Gastrocnemius medialis (tissue), 4 donors: Measurements from ENCODE around the gene BEX3. TPM values are rescaled to one million over a fixed set of nuclear protein-coding genes. Genes with fewer than 3 reads are reported as not detected.

Experiments used
- ATAC-seq, 2 donors: fragments of 150-250 bp; one replicate each; pipeline ENCODE4 v1.9.1; 2016
- DNase-seq, 2 donors: peaks; one replicate each; pipeline ENCODE4 v3.0.0-alpha.2; 2019
- H3K27ac ChIP-seq, 4 donors: fragments of 200-600 bp; sonication (generic); 1 replicate in 1 of 4; 2 replicates in 3 of 4; pipeline ENCODE4 v1.5.1; 2016 to 2018; ENCODE audit warnings: mild to moderate bottlenecking in 2 of 4, moderate library complexity in 1 of 4
- H3K27me3 ChIP-seq, 3 donors: fragments of 200-600 bp; sonication (generic) in 2 of 3; 1 replicate in 1 of 3; 2 replicates in 2 of 3; pipeline versions ENCODE4 v1.5.1 to v1.6.0; 2016 to 2019; ENCODE audit warnings: mild to moderate bottlenecking in 1 of 3, moderate library complexity in 1 of 3
- H3K36me3 ChIP-seq, 2 donors: fragments of 200-600 bp; sonication (generic) in 1 of 2; one replicate each; pipeline ENCODE4 v1.5.1; 2017 to 2018
- H3K4me1 ChIP-seq, 2 donors: fragments of 200-600 bp; sonication (generic) in 1 of 2; one replicate each; pipeline ENCODE4 v1.5.1; 2016 to 2017; ENCODE audit warnings: mild to moderate bottlenecking in 2 of 2
- H3K4me3 ChIP-seq, 4 donors: fragments of 200-600 bp; sonication (generic) in 3 of 4; 1 replicate in 1 of 4; 2 replicates in 3 of 4; pipeline ENCODE4 v1.5.1; 2016 to 2019; ENCODE audit warnings: mild to moderate bottlenecking in 2 of 4
- H3K9me3 ChIP-seq, 3 donors: fragments of 200-600 bp; sonication (generic) in 2 of 3; 1 replicate in 1 of 3; 2 replicates in 2 of 3; pipeline ENCODE4 v1.5.1; 2016 to 2019
- CTCF ChIP-seq, 5 experiments: fragments of 450-650 bp in 3 of 5; fragments of 200-600 bp in 2 of 5; sonication (generic) in 2 of 5; IDR thresholded peaks in 4 of 5; conservative IDR thresholded peaks in 1 of 5; 1 replicate in 4 of 5; 2 replicates in 1 of 5; pipeline ENCODE4 v1.5.1; 2016 to 2019; ENCODE audit warnings: antibody characterized with exemption in 5 of 5, mild to moderate bottlenecking in 3 of 5, moderate library complexity in 3 of 5
- POLR2A ChIP-seq, 2 donors: fragments of 450-650 bp; IDR thresholded peaks; one replicate each; pipeline ENCODE4 v1.6.1; 2017; ENCODE audit warnings: antibody characterized with exemption in 2 of 2, mild to moderate bottlenecking in 2 of 2, moderate library complexity in 2 of 2
- in situ Hi-C, 4 donors: fragments of 200-750 bp; cut with MboI; loops; one replicate each; pipeline versions ENCODE4 v1.15.0 to v1.8.0; 2017; ENCODE audit warnings: low sequenced_read_pairs in 4 of 4
- intact Hi-C: fragments of 100-400 bp; cut with DNase I; formaldehyde crosslinking; loops from one replicate; pipeline ENCODE4 v1.15.1; 2023; ENCODE audit warnings: low total_unique reads
- total RNA-seq, 4 donors: library from RNA; depleted of rRNA; stranded (reverse); fragments of >200 nt; gene quantifications; one replicate each; pipeline versions ENCODE4 v1.1.0 to v1.2.3, GENCODE V29; 2016

The BEX3 gene
- total RNA-seq, 4 donors from 2014 or later: 8.2 to 12.5 (median 10.5) TPM

DNA sequence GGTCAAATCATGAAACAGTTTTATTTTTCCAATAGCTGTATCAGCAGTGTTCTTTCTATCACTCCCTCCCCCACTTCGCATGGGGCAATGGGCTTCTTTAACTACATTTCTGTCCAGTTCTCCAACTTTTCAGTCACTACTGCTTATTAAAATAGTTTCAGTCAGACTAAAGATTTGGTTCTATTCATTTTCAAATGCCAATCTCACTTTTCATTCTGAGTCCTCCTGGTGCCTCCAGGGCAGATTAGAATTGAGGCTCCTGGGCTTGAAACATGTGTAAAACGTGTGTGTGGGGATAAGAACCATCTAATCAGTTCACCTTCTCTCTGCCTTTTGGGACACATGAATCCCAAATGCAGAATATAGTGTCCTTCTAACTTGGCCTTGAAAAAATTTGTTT is 3.5 kb upstream of the BEX3 start:
- intact Hi-C loops (no loop called here), in situ Hi-C loops (no loop called here)
- TF ChIP-seq POLR2A (IDR thresholded peaks at IDR 0.05): no peak
- TF ChIP-seq CTCF (IDR thresholded peaks at IDR 0.05 in 4 of 5, conservative IDR thresholded peaks at IDR 0.05 in 1 of 5): no peak
- Histone ChIP-seq H3K9me3 (no peaks in the 10 kb centered on the region), H3K4me3 (no peak overlapping the region), H3K36me3 (no peaks in the 10 kb centered on the region), H3K27me3 (peaks cover 0 to 4% (median 0%) of the 10 kb centered on the region in 3 donors), H3K27ac (no peak overlapping the region), H3K4me1 (no peaks in the 10 kb centered on the region)
- ATAC-seq (no peak), DNase-seq (no peak)

- in situ Hi-C loops (no loop called here), intact Hi-C loops (no loop called here)
- H3K27me3 ChIP-seq: peaks cover 0 to 4% (median 0%) of the 10 kb centered on the region in 3 donors
- H3K9me3 ChIP-seq: no peaks in the 10 kb centered on the region
- ATAC-seq (no peak), DNase-seq (no peak)
- H3K27ac ChIP-seq: no peak overlapping the region
- no peaks in the 10 kb centered on the region for H3K4me1 ChIP-seq
- H3K36me3 ChIP-seq: no peaks in the 10 kb centered on the region
- TF ChIP-seq CTCF (IDR thresholded peaks at IDR 0.05 in 4 of 5, conservative IDR thresholded peaks at IDR 0.05 in 1 of 5): no peak
- no peak for TF ChIP-seq POLR2A (IDR thresholded peaks at IDR 0.05)
- H3K4me3 ChIP-seq: no peak overlapping the region
Measured at GRCh38 chrX:103373581-103373980, 2.8 kb upstream of the BEX3 start.

GRCh38 chrX:103376979-103377324 is 614 bp downstream of the BEX3 start:
- in situ Hi-C loops (no loop called here), intact Hi-C loops (no loop called here)
- peak overlapping the region in 3 of 4 donors; percentile 46 to 54 (median 53) for H3K27ac ChIP-seq

GRCh38 chrX:103378990-103379389 is 2.7 kb downstream of the BEX3 start:
- no peak for TF ChIP-seq POLR2A (IDR thresholded peaks at IDR 0.05)
- TF ChIP-seq CTCF (IDR thresholded peaks at IDR 0.05 in 4 of 5, conservative IDR thresholded peaks at IDR 0.05 in 1 of 5): no peak
- Histone ChIP-seq H3K4me3 (no peak overlapping the region), H3K27ac (no peak overlapping the region), H3K27me3 (peaks cover 0 to 4% (median 0%) of the 10 kb centered on the region in 3 donors), H3K4me1 (no peaks in the 10 kb centered on the region), H3K36me3 (no peaks in the 10 kb centered on the region), H3K9me3 (no peaks in the 10 kb centered on the region)
- ATAC-seq (no peak), DNase-seq (no peak)
- intact Hi-C loops (no loop called here), in situ Hi-C loops (no loop called here)

More at GRCh38 chrX:103376979-103377324, 614 bp downstream of the BEX3 start:
- no peaks in the 10 kb centered on the region for H3K4me1 ChIP-seq
- no peaks in the 10 kb centered on the region for H3K36me3 ChIP-seq
- DNase-seq: no peak
- peak overlapping the region; percentile 54 to 69 (median 62) for H3K4me3 ChIP-seq
- TF ChIP-seq CTCF (IDR thresholded peaks at IDR 0.05 in 4 of 5, conservative IDR thresholded peaks at IDR 0.05 in 1 of 5) (no peak), POLR2A (IDR thresholded peaks at IDR 0.05) (no peak)
- no peaks in the 10 kb centered on the region for H3K9me3 ChIP-seq
- H3K27me3 ChIP-seq: peaks cover 0 to 4% (median 0%) of the 10 kb centered on the region in 3 donors
- ATAC-seq: no peak

- H3K4me1 ChIP-seq: no peaks in the 10 kb centered on the region
- H3K36me3 ChIP-seq: no peaks in the 10 kb centered on the region
- DNase-seq: no peak
- H3K27ac ChIP-seq: no peak overlapping the region
- H3K27me3 ChIP-seq: no peaks in the 10 kb centered on the region
- in situ Hi-C loops (no loop called here), intact Hi-C loops (no loop called here)
- no peak for TF ChIP-seq CTCF (IDR thresholded peaks at IDR 0.05 in 4 of 5, conservative IDR thresholded peaks at IDR 0.05 in 1 of 5)
- no peak for ATAC-seq
- H3K9me3 ChIP-seq: no peaks in the 10 kb centered on the region
- no peak overlapping the region for H3K4me3 ChIP-seq
Measured at GRCh38 chrX:103382877-103383276, 6.5 kb downstream of the BEX3 start.
